Left cardiac atrium (tissue), 4 donors: ENCODE measurements around the gene RAB24. TPM values are rescaled to one million over a fixed set of nuclear protein-coding genes. Genes with fewer than 3 reads are reported as not detected.
"Not testable (repeated sequence)": the region's sequence is repeated elsewhere in the genome, so short reads cannot be mapped to it uniquely, and the experiment has no call there.

Experiments
- ATAC-seq, 2 donors: fragments of 200-7000 bp; cut with Tn5 transposase; one replicate each; pipeline ENCODE4 v1.9.1; 2020; ENCODE audit warnings: mild to moderate bottlenecking in 2 of 2, moderate library complexity in 2 of 2
- DNase-seq: peaks from one replicate; pipeline ENCODE4 v3.0.0-alpha.2; 2020
- intact Hi-C, 2 donors: fragments of 100-400 bp; cut with DNase I; formaldehyde crosslinking; loops; one replicate each; pipeline versions ENCODE4 v1.14.1 to v1.15.1; 2022 to 2023
- total RNA-seq, 2 donors: library from RNA; stranded (reverse); fragmentation: NEBNext Ultra II Directional; extraction: Animal tissue kit (Norgen Biotek cat#: 25700); gene quantifications; one replicate each; pipeline ENCODE4 v1.2.1, GENCODE V29; 2021
- donor health status: DM: no; HTN: yes; CAD: no.
- donor health status: DM: no; HTN: yes; CAD: no; lungs with severe emphysema.
- donor health status: DM: yes; HTN: yes; CAD: no.
- donor health status: Dilated cardiomyopathy.

The RAB24 gene
- total RNA-seq, 2 donors from 2014 or later, result 18.8 to 20.1 TPM

GRCh38 chr5:177269232-177269895 is 34.2 kb downstream of the RAB24 start:
- intact Hi-C loops, result no loop called here
- no peak for ATAC-seq
- no peak for DNase-seq

DNA sequence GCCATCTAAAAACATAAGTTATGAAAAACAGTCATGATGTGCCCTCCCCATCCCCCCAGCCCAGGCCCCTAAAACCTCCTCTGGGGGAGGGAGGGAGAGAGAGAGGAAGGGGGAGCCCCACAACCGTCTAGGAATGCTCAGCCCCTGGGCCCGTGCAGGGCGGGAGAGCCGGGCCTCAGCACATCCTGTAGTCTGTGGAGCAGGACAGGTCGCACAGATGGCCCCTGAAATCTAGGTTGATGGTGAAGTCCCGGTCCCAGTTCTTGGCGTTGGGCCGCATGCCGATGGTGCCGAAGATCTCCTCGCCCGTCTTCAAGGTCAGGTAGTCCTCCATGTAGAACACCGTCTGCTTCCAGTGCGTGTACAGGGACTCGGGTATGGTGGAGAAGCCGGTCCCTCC is 38.1 kb downstream of the RAB24 start:
- ATAC-seq, result no peak
- DNase-seq, result no peak
- intact Hi-C loops, result no loop called here

DNA sequence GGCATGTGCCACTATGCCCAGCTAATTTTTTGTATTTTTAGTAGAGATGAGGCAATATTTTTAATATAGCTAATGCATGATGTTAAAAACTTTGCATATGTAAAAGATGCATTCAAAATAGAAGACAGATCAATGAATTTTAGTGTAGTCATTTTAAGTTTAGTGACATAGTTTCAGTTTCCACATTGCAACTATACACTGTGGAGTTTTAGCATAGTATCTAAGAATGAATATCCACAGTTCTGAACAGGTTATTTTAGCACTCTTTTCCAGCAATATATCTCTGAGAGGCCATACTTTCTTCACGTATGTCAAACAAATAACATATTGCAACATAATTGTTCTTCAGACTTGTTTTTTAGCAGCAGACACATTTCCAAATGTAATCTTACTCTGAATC is 39.3 kb downstream of the RAB24 start:
- intact Hi-C loops, result no loop called here
- ATAC-seq (no peak), DNase-seq (no peak)

DNA sequence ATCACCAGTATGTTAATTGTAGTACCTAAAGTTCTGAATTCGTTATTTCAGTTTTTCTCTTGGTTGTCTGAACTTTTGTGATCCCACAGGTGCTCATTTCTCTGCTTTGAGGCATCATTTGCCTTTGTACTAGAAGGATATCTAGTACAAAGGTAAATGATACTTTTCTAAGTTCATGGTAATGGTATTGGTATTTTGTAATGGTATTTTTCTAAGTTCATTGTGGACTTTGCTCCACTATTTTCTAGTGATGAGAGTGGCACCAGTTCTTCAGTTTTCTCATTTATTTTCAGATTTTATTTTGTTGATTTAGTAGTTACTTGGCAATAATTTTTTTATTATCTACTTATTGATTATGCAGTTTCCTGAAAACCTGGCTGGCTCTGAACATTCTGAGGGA is 42.0 kb downstream of the RAB24 start:
- intact Hi-C loops, result no loop called here
- DNase-seq (no peak), ATAC-seq (no peak)

GRCh38 chr5:177260961-177261360 is 42.6 kb downstream of the RAB24 start:
- ATAC-seq (no peak), DNase-seq (no peak)
- intact Hi-C loops, result no loop called here

GRCh38 chr5:177258711-177259110 is 44.8 kb downstream of the RAB24 start:
- DNase-seq, intact Hi-C loops, ATAC-seq: not testable (repeated sequence)

DNA sequence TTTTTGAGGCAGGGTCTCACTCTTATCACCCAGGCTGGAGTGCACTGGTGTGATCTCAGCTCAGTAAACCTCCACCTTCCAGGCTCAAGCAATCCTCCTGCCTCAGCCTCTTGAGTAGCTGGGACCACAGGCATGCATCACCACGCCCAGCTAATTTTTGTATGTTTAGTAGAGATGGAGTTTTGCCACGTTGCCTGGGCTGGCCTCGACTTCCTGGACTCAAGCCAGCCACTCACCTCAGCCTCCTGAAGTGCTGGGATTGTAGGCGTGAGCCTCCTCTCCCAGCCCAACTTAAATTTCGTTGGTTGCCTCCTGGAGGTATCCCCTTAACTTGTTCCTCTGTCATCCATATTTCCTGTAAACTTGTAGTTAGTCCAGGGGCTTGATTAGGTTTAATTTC is 47.2 kb downstream of the RAB24 start:
- no peak for ATAC-seq
- no peak for DNase-seq
- intact Hi-C loops, result no loop called here

DNA sequence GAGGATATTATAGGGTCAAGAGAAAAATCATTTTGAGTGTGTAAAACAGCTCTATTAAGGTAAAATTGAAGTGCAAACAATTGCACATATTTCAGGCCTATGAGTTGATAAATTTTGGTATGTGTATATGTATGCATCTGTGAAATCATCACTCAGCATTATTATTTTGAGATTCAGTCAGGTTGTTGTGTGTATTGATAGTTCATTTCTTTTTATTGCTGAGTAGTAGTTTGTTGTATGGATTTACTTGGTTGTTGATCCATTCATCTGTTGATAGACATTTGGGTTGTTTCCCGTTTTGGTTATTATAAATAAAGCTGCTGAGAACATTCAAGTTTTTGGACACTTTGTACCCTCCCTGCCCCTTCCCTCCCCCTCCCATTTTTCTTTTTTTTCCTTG is 50.3 kb downstream of the RAB24 start:
- intact Hi-C loops, result no loop called here
- DNase-seq, result no peak
- no peak for ATAC-seq

Other genes with a start within 250 kb of the RAB24 start
- gene FGFR4, start 216.8 kb downstream of the RAB24 start, total RNA-seq, result 1 to 10 TPM in 1 of 2 donors, under 1 TPM in 1; 0.92 to 1.4 TPM
- gene NSD1, start 169.9 kb downstream of the RAB24 start, total RNA-seq, result 10 to 100 TPM; 40.6 to 44.2 TPM
- gene PRELID1, start 80 bp upstream of the RAB24 start, total RNA-seq, result 10 to 100 TPM; 52.6 to 64.0 TPM
- 1 to 10 TPM; 2.8 to 3.4 TPM for gene MXD3, start 8.2 kb upstream of the RAB24 start, total RNA-seq
- 10 to 100 TPM; 76.4 to 77.7 TPM for gene LMAN2, start 47.9 kb upstream of the RAB24 start, total RNA-seq
- 1 to 10 TPM; 3.7 to 4.7 TPM for gene RGS14, start 54.2 kb upstream of the RAB24 start, total RNA-seq
- not detected for gene SLC34A1, start 80.7 kb upstream of the RAB24 start, total RNA-seq
- gene PFN3, start 96.9 kb upstream of the RAB24 start, total RNA-seq, result not detected
- gene F12, start 105.8 kb upstream of the RAB24 start, total RNA-seq, result under 1 TPM; 0.27 to 0.39 TPM
- 10 to 100 TPM; 14.6 to 20.1 TPM for gene GRK6, start 123.0 kb upstream of the RAB24 start, total RNA-seq
- 1 to 10 TPM in 1 of 2 donors, under 1 TPM in 1; 0.59 to 1.6 TPM for gene PRR7, start 143.1 kb upstream of the RAB24 start, total RNA-seq
- 10 to 100 TPM; 30.2 to 55.1 TPM for gene DBN1, start 169.9 kb upstream of the RAB24 start, total RNA-seq
- gene PDLIM7, start 193.9 kb upstream of the RAB24 start, total RNA-seq, result 10 to 100 TPM; 50.5 to 94.5 TPM
- 1 to 10 TPM; 5.3 to 9.0 TPM for gene DOK3, start 206.1 kb upstream of the RAB24 start, total RNA-seq
- 10 to 100 TPM; 33.1 to 53.5 TPM for gene DDX41, start 213.2 kb upstream of the RAB24 start, total RNA-seq